GM21528 (cell line): Measurements from ENCODE around the gene PPAN.
A peak's percentile ranks its signal among the peaks of the same experiment; 100 is the strongest.

ENCODE experiments used
- ATAC-seq: cut with Tn5 transposase; IDR thresholded peaks from one replicate; pipeline ENCODE4 v1.9.1; 2021; ENCODE audit warnings: mild to moderate bottlenecking, moderate library complexity; ENCODE audit not compliant: unreplicated experiment, low FRiP score

The PPAN gene

GRCh38 chr19:10106100-10106936 is at the start of gene PPAN:
Gene PPAN (plus strand): TSS chr19:10106362. CDS start chr19:10106395, 33 bp downstream.
- peak; percentile 51 for ATAC-seq

GRCh38 chr19:10061717-10062310 is 44.3 kb upstream of the PPAN start:
- ATAC-seq, result no peak

GRCh38 chr19:10068205-10068604 is 38.0 kb upstream of the PPAN start:
- no peak for ATAC-seq

- no peak for ATAC-seq
These were observed 37.1 kb upstream of the PPAN start for GRCh38 chr19:10069046-10069445.

- no peak for ATAC-seq
These were observed 35.3 kb upstream of the PPAN start for GRCh38 chr19:10070730-10071446.

GRCh38 chr19:10074153-10074552 is 32.0 kb upstream of the PPAN start:
- no peak for ATAC-seq

- no peak for ATAC-seq
These were observed 29.6 kb upstream of the PPAN start for GRCh38 chr19:10076535-10076934.

GRCh38 chr19:10078329-10078728 is 27.8 kb upstream of the PPAN start:
- no peak for ATAC-seq

- no peak for ATAC-seq
These were observed 27.1 kb upstream of the PPAN start for GRCh38 chr19:10079031-10079453.

GRCh38 chr19:10083911-10084310 is 22.3 kb upstream of the PPAN start:
- no peak for ATAC-seq

- no peak for ATAC-seq
These were observed 21.4 kb upstream of the PPAN start for GRCh38 chr19:10084803-10085202.

GRCh38 chr19:10085641-10086590 is 20.2 kb upstream of the PPAN start, which contains the start of gene SHFL:
Gene SHFL (plus strand): TSS chr19:10086317. CDS start chr19:10086428, 111 bp downstream.
- peak; percentile 74 for ATAC-seq

- ATAC-seq, result no peak
These were observed 19.5 kb upstream of the PPAN start for GRCh38 chr19:10086591-10087192.

GRCh38 chr19:10087296-10088061 is 18.7 kb upstream of the PPAN start:
- no peak for ATAC-seq

- ATAC-seq, result no peak
These were observed 17.1 kb upstream of the PPAN start for GRCh38 chr19:10088949-10089554.

- ATAC-seq, result no peak
These were observed 16.3 kb upstream of the PPAN start for GRCh38 chr19:10089801-10090375.

- no peak for ATAC-seq
These were observed 14.8 kb upstream of the PPAN start for GRCh38 chr19:10091370-10091687.

GRCh38 chr19:10091895-10092641 is 14.1 kb upstream of the PPAN start:
- ATAC-seq, result no peak
